Measurements from ENCODE around the gene MTHFD1L. TPM values are rescaled to one million over a fixed set of nuclear protein-coding genes. Genes with fewer than 3 reads are reported as not detected.

The MTHFD1L gene
- total and polyA plus RNA-seq, 2 of the 4 experiments (the other 2 are of a cell fraction), result 43.5 to 53.2 TPM

- no peak overlapping the region for H3K4me3 ChIP-seq (ENCODE audit: insufficient read depth, low read depth, low read length)
- dilution Hi-C loops (cut with HindIII; ENCODE audit: low sequenced_read_pairs, unreplicated experiment), result no loop called here
- no peaks in the 10 kb centered on the region for H3K27me3 ChIP-seq (ENCODE audit: control insufficient read depth, insufficient read depth, low read length)
- no peak overlapping the region for H3K56ac ChIP-seq (ENCODE audit: extremely low read depth, insufficient read depth, low read length)
- 0 out of 2 replicates have a peak overlapping the region, but pooled peaks have one; percentile 5 for H2AK5ac ChIP-seq (ENCODE audit: low read depth, low read length)
- no peak overlapping the region for H3K23ac ChIP-seq (ENCODE audit: low read depth, low read length)
- no peak overlapping the region for H3K4ac ChIP-seq (ENCODE audit: low read depth, low read length)
- H4K5ac ChIP-seq (ENCODE audit: low read depth, low read length), result 0 out of 2 replicates have a peak overlapping the region, but pooled peaks have one; percentile 71
- H3K9me1 ChIP-seq (ENCODE audit: insufficient read depth, low read length), result peaks cover 27% of the 10 kb centered on the region
- 69% methylated on average over 15 of the region's 26 CpGs; no CpG with 5 or more reads in 1 of the 2 experiments for WGBS, 2 experiments (ENCODE audit: extremely low coverage in 2 of 2, insufficient read length in 1 of 2)
- no peak for ATAC-seq (ENCODE audit: low read depth)
- H2BK20ac ChIP-seq (ENCODE audit: low read depth, low read length), result no peak overlapping the region
- TF ChIP-seq MAFK (IDR thresholded peaks at IDR 0.05; ENCODE audit: low read depth, low read length), result no peak
- no peak for TF ChIP-seq RFX5 (IDR thresholded peaks at IDR 0.05; ENCODE audit: low read depth, low read length)
- no peak for TF ChIP-seq CHD1 (IDR thresholded peaks at IDR 0.05; ENCODE audit: low read depth, low read length)
- no peak for TF ChIP-seq CTCF (conservative IDR thresholded peaks at IDR 0.05; ENCODE audit: low read depth, low read length)
- no peak for TF ChIP-seq RCOR1 (IDR thresholded peaks at IDR 0.05; ENCODE audit: insufficient replicate concordance, low read length)
- TF ChIP-seq BHLHE40 (IDR thresholded peaks at IDR 0.05; ENCODE audit: low read depth, low read length), result no peak
- DNase-seq, result no peak
- H3K4me2 ChIP-seq (ENCODE audit: low read depth, low read length), result no peak overlapping the region
- POLR2A ChIA-PET (ENCODE audit: unreplicated experiment), result no interaction called here
- peak overlapping the region; percentile 42; the same call in 1 of the 2 replicates for H4K91ac ChIP-seq (ENCODE audit: insufficient read depth, low read depth, low read length)
- no peak overlapping the region for H3K18ac ChIP-seq (ENCODE audit: low read depth, low read length)
- in situ Hi-C loops (cut with MboI; ENCODE audit: low sequenced_read_pairs), result no loop called here
- no peaks in the 10 kb centered on the region for H3K9me3 ChIP-seq (ENCODE audit: control insufficient read depth, insufficient read depth, low read length)
- H3K27ac ChIP-seq (ENCODE audit: insufficient read depth, low read length), result no peak overlapping the region
- peaks cover 63% of the 10 kb centered on the region for H3K36me3 ChIP-seq (ENCODE audit: control insufficient read depth, insufficient read depth, low read length)
- no peak overlapping the region for H3K9ac ChIP-seq (ENCODE audit: low read depth, low read length)
- H3K4me1 ChIP-seq (ENCODE audit: control insufficient read depth, insufficient read depth, low read length), result peaks cover 10% of the 10 kb centered on the region
- no peak overlapping the region for H3K14ac ChIP-seq (replicated peaks; ENCODE audit: low read depth, low read length)
- H2BK120ac ChIP-seq (ENCODE audit: low read depth, low read length), result no peak overlapping the region
- peak overlapping the region; percentile 51 for H2BK5ac ChIP-seq (ENCODE audit: low read depth, low read length, poor library complexity, severe bottlenecking)
- peaks cover 53 to 68% of the 10 kb centered on the region in 2 experiments for H3K79me1 ChIP-seq (ENCODE audit: low read depth in 1 of 2, low read length in 2 of 2)
- peak overlapping the region in 1 of 2 experiments; percentile 33; a peak in 3 of 4 replicates for H4K8ac ChIP-seq (ENCODE audit: low read depth in 2 of 2, low read length in 2 of 2)
- intact Hi-C loops (cut with micrococcal nuclease), result no loop called here
- no peak overlapping the region for H2BK15ac ChIP-seq (ENCODE audit: low read depth, low read length)
- CTCF ChIA-PET, result no interaction called here
- H4K20me1 ChIP-seq (ENCODE audit: insufficient read depth, low read length), result no peaks in the 10 kb centered on the region
- H2AFZ ChIP-seq (replicated peaks; ENCODE audit: low read length, poor library complexity), result peak overlapping the region; percentile 23
- H2AK9ac ChIP-seq (replicated peaks; ENCODE audit: low read depth, low read length, poor library complexity), result peak overlapping the region; percentile 66
- no TSS peak for BruUV-seq (replicated peaks)
These were observed 71.8 kb downstream of the MTHFD1L start for GRCh38 chr6:150937132-150937906.
